AG09319 (cell line): Measurements from ENCODE around the gene F2.
"Not testable (repeated sequence)": the region's sequence is repeated elsewhere in the genome, so short reads cannot be mapped to it uniquely, and the experiment has no call there.

ENCODE experiments used
- DNase-seq: peaks from one replicate; pipeline ENCODE4 v3.0.0-alpha.2; 2010; ENCODE audit warnings: low read depth; ENCODE audit errors: extremely low read depth
- CTCF ChIP-seq: IDR thresholded peaks from 2 replicates; pipeline ENCODE4 v1.5.1; 2011; ENCODE audit warnings: low read depth, mild to moderate bottlenecking, inconsistent platforms, low read length, moderate library complexity

F2 gene

GRCh38 chr11:46719048-46719542 is at the start of gene F2:
Gene F2, plus strand, starts transcription at chr11:46719213. Its CDS starts 23 bp downstream, at chr11:46719236.
- no peak for TF ChIP-seq CTCF
- no peak for DNase-seq

GRCh38 chr11:46669711-46670139 is 49.3 kb upstream of the F2 start:
- TF ChIP-seq CTCF, result no peak; the same call in 1 of the 2 replicates
- DNase-seq, result no peak

GRCh38 chr11:46670521-46670920 is 48.5 kb upstream of the F2 start:
- DNase-seq, result not testable (repeated sequence)

GRCh38 chr11:46671958-46672315 is 47.1 kb upstream of the F2 start:
- no peak for TF ChIP-seq CTCF
- DNase-seq, result no peak

- no peak for TF ChIP-seq CTCF
- DNase-seq, result no peak
Measured at GRCh38 chr11:46672381-46672839, 46.6 kb upstream of the F2 start.

- DNase-seq, result no peak
- TF ChIP-seq CTCF, result no peak
Measured at GRCh38 chr11:46673713-46674462, 45.1 kb upstream of the F2 start.

- no peak for DNase-seq
- TF ChIP-seq CTCF, result no peak
Measured at GRCh38 chr11:46674463-46675287, 44.3 kb upstream of the F2 start.
